SK-N-SH (cell line): ENCODE measurements around the gene ZDBF2. TPM values are rescaled to one million over a fixed set of nuclear protein-coding genes. Genes with fewer than 3 reads are reported as not detected.

Source experiments
- CTCF ChIA-PET: fragments of 300-600, 350-600 bp; formaldehyde crosslinking; extraction: SDS; loops from one replicate; lab custom pipeline; 2021; lab: Yijun Ruan, JAX
- POLR2A ChIA-PET: fragments of 350-600 bp; sonication (Branson Sonifier 250); formaldehyde crosslinking; extraction: SDS; loops from one replicate; lab custom pipeline; 2020; ENCODE audit warnings: antibody characterized with exemption, inconsistent platforms; lab: Yijun Ruan, JAX
- DNase-seq: peaks from one replicate; pipeline ENCODE4 v3.0.0; 2012
- H2AFZ ChIP-seq: fragments of 200-600 bp; sonication (generic); 2 replicates; pipeline ENCODE4 v1.8.1; 2016; ENCODE audit warnings: antibody characterized with exemption, mild to moderate bottlenecking, low read depth
- H3F3A ChIP-seq: fragments of 200-600 bp; sonication (generic); replicated peaks from 2 replicates; pipeline ENCODE3; 2016; ENCODE audit warnings: antibody characterized with exemption, mild to moderate bottlenecking; ENCODE audit not compliant: insufficient read depth
- H3K27ac ChIP-seq, 2 experiments: fragments of 200-500 bp in 1 of 2; fragments of 200-600 bp in 1 of 2; sonication (Bioruptor generic) in 1 of 2; sonication (generic), shearing (Covaris generic) in 1 of 2; 2 replicates each; pipeline versions ENCODE4 v1.5.1 to v1.6.1; 2014 to 2016; ENCODE audit warnings: low read depth in 2 of 2, inconsistent platforms in 1 of 2, low read length in 1 of 2, mild to moderate bottlenecking in 1 of 2, mixed read lengths in 1 of 2
- H3K27me3 ChIP-seq: fragments of 200-600 bp; sonication (generic), shearing (Covaris generic); 2 replicates; pipeline ENCODE4 v1.6.1; 2016; ENCODE audit warnings: mixed run types; ENCODE audit not compliant: insufficient read depth
- H3K36me3 ChIP-seq, 2 experiments: fragments of 200-500 bp in 1 of 2; fragments of 200-600 bp in 1 of 2; sonication (Bioruptor generic) in 1 of 2; sonication (generic) in 1 of 2; replicated peaks in 1 of 2; 2 replicates each; pipeline versions ENCODE3 to v1.5.1; 2014 to 2016; ENCODE audit warnings: low read length in 1 of 2, mild to moderate bottlenecking in 1 of 2; ENCODE audit not compliant: insufficient read depth in 2 of 2, control insufficient read depth in 1 of 2
- H3K4me1 ChIP-seq, 2 experiments: fragments of 200-500 bp in 1 of 2; fragments of 200-600 bp in 1 of 2; sonication (Bioruptor generic) in 1 of 2; sonication (generic), shearing (Covaris generic) in 1 of 2; 2 replicates each; pipeline versions ENCODE4 v1.5.1 to v1.6.1; 2014 to 2016; ENCODE audit warnings: low read depth in 1 of 2, low read length in 1 of 2, mixed run types in 1 of 2; ENCODE audit not compliant: insufficient read depth in 2 of 2, control insufficient read depth in 1 of 2
- H3K4me2 ChIP-seq: fragments of 200-600 bp; sonication (generic), shearing (Covaris generic); 2 replicates; pipeline ENCODE4 v1.6.1; 2017; ENCODE audit warnings: mixed run types
- H3K4me3 ChIP-seq, 2 experiments: fragments of 200-500 bp in 1 of 2; fragments of 200-600 bp in 1 of 2; sonication (Bioruptor generic) in 1 of 2; sonication (generic), shearing (Covaris generic) in 1 of 2; 2 replicates each; pipeline versions ENCODE4 v1.5.1 to v1.8.1; 2014 to 2016; ENCODE audit warnings: low read depth in 2 of 2, inconsistent platforms in 1 of 2, low read length in 1 of 2, mild to moderate bottlenecking in 1 of 2, mixed read lengths in 1 of 2, moderate library complexity in 1 of 2
- H3K79me2 ChIP-seq: fragments of 200-600 bp; sonication (generic); 2 replicates; pipeline ENCODE4 v1.8.1; 2017; ENCODE audit warnings: mild to moderate bottlenecking; ENCODE audit not compliant: insufficient read depth
- H3K9ac ChIP-seq: fragments of 200-600 bp; sonication (generic); 2 replicates; pipeline ENCODE4 v1.6.1; 2017; ENCODE audit warnings: mixed run types
- H3K9me2 ChIP-seq: fragments of 200-600 bp; sonication (generic); 2 replicates; pipeline ENCODE4 v1.6.1; 2017; ENCODE audit warnings: mixed run types
- H3K9me3 ChIP-seq: fragments of 200-600 bp; sonication (generic); 2 replicates; pipeline ENCODE4 v1.6.1; 2017; ENCODE audit warnings: mixed run types, mild to moderate bottlenecking, moderate library complexity
- H4K20me1 ChIP-seq: fragments of 200-600 bp; sonication (generic); 2 replicates; pipeline ENCODE4 v1.6.1; 2017; ENCODE audit warnings: mild to moderate bottlenecking, mixed run types; ENCODE audit not compliant: insufficient read depth
- ELF1 ChIP-seq: IDR thresholded peaks from 2 replicates; pipeline ENCODE4 v1.4.0; 2012
- EP300 ChIP-seq, 2 experiments: IDR thresholded peaks; 2 replicates each; pipeline versions ENCODE4 v1.4.0 to v1.6.1; 2012; ENCODE audit warnings: borderline replicate concordance in 1 of 2, low read depth in 1 of 2, low read length in 1 of 2
- EZH2phosphoT487 ChIP-seq: fragments of 200-600 bp; sonication (generic); IDR thresholded peaks from 2 replicates; pipeline ENCODE4 v1.6.1; 2017; ENCODE audit warnings: low read depth, mixed run types, mild to moderate bottlenecking, antibody characterized with exemption, moderate library complexity, borderline replicate concordance
- FOSL2 ChIP-seq: IDR thresholded peaks from 2 replicates; pipeline ENCODE4 v1.4.0; 2012; ENCODE audit warnings: low read depth, mild to moderate bottlenecking, moderate library complexity, borderline replicate concordance
- FOXJ3 ChIP-seq: sonication (generic); formaldehyde crosslinking; IDR thresholded peaks from 2 replicates; pipeline ENCODE4 v1.5.1; 2020; ENCODE audit warnings: mild to moderate bottlenecking, missing genetic modification reagents
- GABPA ChIP-seq: IDR thresholded peaks from 2 replicates; pipeline ENCODE4 v1.4.0; 2012; ENCODE audit warnings: low read depth, mild to moderate bottlenecking
- MXI1 ChIP-seq: IDR thresholded peaks from 2 replicates; pipeline ENCODE4 v1.6.1; 2012; ENCODE audit warnings: mild to moderate bottlenecking, low read depth, low read length, improper control_type of control experiment
- NFIC ChIP-seq: IDR thresholded peaks from 2 replicates; pipeline ENCODE4 v1.4.0; 2012; ENCODE audit warnings: borderline replicate concordance
- POLR2AphosphoS5 ChIP-seq: IDR thresholded peaks from 2 replicates; pipeline ENCODE4 v1.6.1; 2012; ENCODE audit warnings: low read depth, low read length
- TAF1 ChIP-seq: IDR thresholded peaks from 2 replicates; pipeline ENCODE4 v1.6.1; 2012; ENCODE audit warnings: low read depth, mild to moderate bottlenecking, low read length, moderate library complexity, borderline replicate concordance
- TCF12 ChIP-seq: IDR thresholded peaks from 2 replicates; pipeline ENCODE4 v1.4.0; 2012
- WGBS: methylation state at CpG from one replicate; pipeline ENCODE4 v1.1.6; 2017; ENCODE audit warnings: low lambda C conversion rate; 5-methylcytosine and 5-hydroxymethylcytosine counted together
- polyA plus RNA-seq, 3 experiments: library from polyadenylated mRNA; depleted of rRNA; stranded (reverse); fragments of >200 nt; gene quantifications; 2 replicates each; pipeline ENCODE4 v1.2.3, GENCODE V29; 2012
- TF ChIP-seq, protein P1 (sequence below): fragments of 200-600 bp; sonication (generic); IDR thresholded peaks from 2 replicates; pipeline ENCODE4 v1.6.1; 2017; ENCODE audit warnings: antibody characterized with exemption, mild to moderate bottlenecking, moderate library complexity
- TF ChIP-seq, protein P2 (sequence below): IDR thresholded peaks from 2 replicates; pipeline ENCODE4 v1.4.0; 2012; ENCODE audit warnings: low read depth
- TF ChIP-seq, protein P3 (sequence below): IDR thresholded peaks from 2 replicates; pipeline ENCODE4 v1.4.0; 2012; ENCODE audit warnings: low read depth, borderline replicate concordance
- TF ChIP-seq, protein P4 (sequence below): fragments of 150-350 bp; IDR thresholded peaks from 2 replicates; pipeline ENCODE4 v1.6.1; 2016; ENCODE audit warnings: mild to moderate bottlenecking, low read depth, low read length
- TF ChIP-seq, protein P5 (sequence below): IDR thresholded peaks from 2 replicates; pipeline ENCODE4 v1.4.0; 2012; ENCODE audit warnings: low read depth, borderline replicate concordance

The ZDBF2 gene
- 1.4 and 1.9 TPM in 2 replicates for polyA plus RNA-seq (2012; rRNA removed)
- 1.6 and 1.8 TPM in 2 replicates for polyA plus RNA-seq (2012; cell fraction: cytosol; rRNA removed)
- polyA plus RNA-seq (2012; cell fraction: nucleus; rRNA removed): 2.2 and 4.7 TPM in 2 replicates

DNA sequence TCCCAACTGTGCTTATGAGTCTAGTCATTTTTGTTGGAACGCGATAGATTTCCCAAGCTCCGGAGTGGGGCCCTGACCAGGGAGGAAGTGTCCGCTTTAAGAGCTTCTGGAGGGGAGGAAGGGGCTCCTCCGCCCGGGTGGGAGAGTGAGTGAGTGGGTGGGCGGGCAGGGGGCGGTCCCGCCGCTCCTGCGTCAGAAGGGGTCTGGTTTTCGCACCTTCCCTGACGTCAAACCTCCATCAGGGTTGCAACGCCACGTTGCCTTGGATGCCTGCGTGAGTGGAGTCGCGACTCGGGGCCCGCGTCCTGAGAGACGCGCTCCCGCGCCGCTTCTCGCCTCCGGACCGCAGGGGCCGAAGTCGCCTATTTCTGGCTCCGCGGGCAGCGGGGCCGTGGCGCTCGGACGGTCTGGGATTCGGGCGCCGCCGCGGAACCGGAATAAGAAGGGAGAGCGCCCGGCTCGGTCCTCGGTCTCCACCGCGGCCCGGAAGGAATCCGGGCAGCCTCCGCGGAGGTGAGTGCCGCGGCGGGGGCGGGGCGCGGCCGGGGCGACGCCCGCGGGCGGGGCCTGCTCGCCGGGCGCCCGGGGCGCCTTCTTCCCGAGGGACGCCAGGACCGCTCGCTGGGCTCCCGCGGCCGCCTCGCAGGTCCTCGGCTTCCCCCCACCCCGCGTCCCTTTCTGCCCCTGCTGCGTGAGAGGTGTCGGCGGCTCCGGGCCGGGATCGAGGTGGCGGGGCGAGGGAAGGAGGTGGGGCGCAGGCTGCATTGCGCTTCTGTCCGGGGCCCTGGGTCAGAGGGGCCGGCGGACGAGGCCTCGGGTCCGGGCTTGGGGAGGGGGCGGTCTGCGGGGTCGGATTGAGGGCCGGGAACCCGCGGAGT, at the start of gene ZDBF2:
Gene ZDBF2 (plus strand): TSS at position 230 of the 878 bp plus-strand sequence. CDS start 7,187 bp downstream, outside the sequence.
- Histone ChIP-seq H3K9me3 (no peaks in the 10 kb centered on the region), H3K36me3 (no peaks in the 10 kb centered on the region), H3K9ac (peak within 1 kb of the TSS; percentile 71), H3F3A (no peaks in the 10 kb centered on the region), H3K79me2 (peaks cover 26% of the 10 kb centered on the region), H4K20me1 (no peaks in the 10 kb centered on the region), H3K9me2 (no peaks in the 10 kb centered on the region), H3K4me3 (peak within 1 kb of the TSS; percentile 63 to 69), H3K4me1 (peaks cover 0 to 3% of the 10 kb centered on the region in 2 experiments; a peak in 2 of 4 replicates), H2AFZ (peak within 1 kb of the TSS; percentile 73), H3K27me3 (peaks cover 10% of the 10 kb centered on the region), H3K4me2 (peak within 1 kb of the TSS; percentile 75), H3K27ac (peak within 1 kb of the TSS; percentile 23 to 76; a peak in 3 of 4 replicates)
- peak; percentile 88 for DNase-seq
- TF ChIP-seq, protein P1, sequence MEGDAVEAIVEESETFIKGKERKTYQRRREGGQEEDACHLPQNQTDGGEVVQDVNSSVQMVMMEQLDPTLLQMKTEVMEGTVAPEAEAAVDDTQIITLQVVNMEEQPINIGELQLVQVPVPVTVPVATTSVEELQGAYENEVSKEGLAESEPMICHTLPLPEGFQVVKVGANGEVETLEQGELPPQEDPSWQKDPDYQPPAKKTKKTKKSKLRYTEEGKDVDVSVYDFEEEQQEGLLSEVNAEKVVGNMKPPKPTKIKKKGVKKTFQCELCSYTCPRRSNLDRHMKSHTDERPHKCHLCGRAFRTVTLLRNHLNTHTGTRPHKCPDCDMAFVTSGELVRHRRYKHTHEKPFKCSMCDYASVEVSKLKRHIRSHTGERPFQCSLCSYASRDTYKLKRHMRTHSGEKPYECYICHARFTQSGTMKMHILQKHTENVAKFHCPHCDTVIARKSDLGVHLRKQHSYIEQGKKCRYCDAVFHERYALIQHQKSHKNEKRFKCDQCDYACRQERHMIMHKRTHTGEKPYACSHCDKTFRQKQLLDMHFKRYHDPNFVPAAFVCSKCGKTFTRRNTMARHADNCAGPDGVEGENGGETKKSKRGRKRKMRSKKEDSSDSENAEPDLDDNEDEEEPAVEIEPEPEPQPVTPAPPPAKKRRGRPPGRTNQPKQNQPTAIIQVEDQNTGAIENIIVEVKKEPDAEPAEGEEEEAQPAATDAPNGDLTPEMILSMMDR: no peak
- no peak for TF ChIP-seq ELF1
- TF ChIP-seq, protein P2, sequence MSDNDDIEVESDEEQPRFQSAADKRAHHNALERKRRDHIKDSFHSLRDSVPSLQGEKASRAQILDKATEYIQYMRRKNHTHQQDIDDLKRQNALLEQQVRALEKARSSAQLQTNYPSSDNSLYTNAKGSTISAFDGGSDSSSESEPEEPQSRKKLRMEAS: peak; percentile 74; the same call in 1 of the 2 replicates
- TF ChIP-seq NFIC: no peak
- peak; percentile 68 for TF ChIP-seq GABPA
- TF ChIP-seq, protein P3, sequence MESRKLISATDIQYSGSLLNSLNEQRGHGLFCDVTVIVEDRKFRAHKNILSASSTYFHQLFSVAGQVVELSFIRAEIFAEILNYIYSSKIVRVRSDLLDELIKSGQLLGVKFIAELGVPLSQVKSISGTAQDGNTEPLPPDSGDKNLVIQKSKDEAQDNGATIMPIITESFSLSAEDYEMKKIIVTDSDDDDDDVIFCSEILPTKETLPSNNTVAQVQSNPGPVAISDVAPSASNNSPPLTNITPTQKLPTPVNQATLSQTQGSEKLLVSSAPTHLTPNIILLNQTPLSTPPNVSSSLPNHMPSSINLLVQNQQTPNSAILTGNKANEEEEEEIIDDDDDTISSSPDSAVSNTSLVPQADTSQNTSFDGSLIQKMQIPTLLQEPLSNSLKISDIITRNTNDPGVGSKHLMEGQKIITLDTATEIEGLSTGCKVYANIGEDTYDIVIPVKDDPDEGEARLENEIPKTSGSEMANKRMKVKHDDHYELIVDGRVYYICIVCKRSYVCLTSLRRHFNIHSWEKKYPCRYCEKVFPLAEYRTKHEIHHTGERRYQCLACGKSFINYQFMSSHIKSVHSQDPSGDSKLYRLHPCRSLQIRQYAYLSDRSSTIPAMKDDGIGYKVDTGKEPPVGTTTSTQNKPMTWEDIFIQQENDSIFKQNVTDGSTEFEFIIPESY: no peak
- ChIA-PET CTCF (interaction anchor here (1.1 to 1.7 kb wide), 2 partner anchors 10 to 15 kb away, joined by 4 read pairs; no protein-coding TSS in a partner anchor), POLR2A (interaction anchor here (0.6 to 0.7 kb wide), 2 partner anchors 58 to 117 kb away, joined by 3 to 4 read pairs; no protein-coding TSS in a partner anchor)
- 3% methylated on average over 19 of the region's 104 CpGs for WGBS

DNA sequence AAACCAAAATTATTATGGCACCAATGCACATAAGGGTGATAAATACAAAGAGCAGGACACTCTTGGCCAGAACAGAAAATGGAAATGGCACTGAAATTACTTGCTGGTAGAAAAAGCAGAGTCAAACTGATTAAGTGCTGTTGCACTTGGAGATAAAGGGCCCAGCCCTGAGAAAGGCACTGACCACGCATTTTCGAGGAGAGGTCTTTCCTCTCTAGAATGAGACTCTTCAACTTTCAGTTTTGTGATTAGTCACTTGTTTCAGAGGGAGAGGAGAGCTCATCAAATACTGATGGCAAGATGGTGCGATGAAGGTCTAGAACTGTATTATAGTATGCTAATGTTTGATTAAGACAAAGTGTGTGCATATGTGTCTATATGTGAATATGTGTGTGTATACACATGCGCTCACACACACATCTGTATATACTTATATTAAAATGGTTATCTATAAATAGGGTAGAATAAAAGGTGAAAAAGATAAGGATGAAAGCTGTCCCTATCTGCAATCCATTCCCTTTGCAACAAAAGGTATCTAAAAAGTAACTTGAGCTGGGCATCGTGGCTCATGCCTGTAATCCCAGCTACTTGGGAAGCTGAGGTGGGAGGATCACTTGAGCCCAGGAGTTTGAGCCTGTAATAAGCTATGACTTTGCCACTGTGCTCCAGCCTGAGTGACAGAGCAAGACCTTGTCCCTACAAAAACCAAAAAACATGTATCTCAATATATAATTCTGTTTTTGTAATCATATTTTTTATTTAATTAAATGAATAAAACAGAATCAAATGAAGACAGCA, 48.8 kb upstream of the ZDBF2 start:
- ChIA-PET CTCF (interaction anchor here (1.0 kb wide), 1 partner anchor 15 kb away, joined by 3 read pairs; no protein-coding TSS in a partner anchor), POLR2A (no interaction called here)
- no peaks in the 10 kb centered on the region for H3K36me3 ChIP-seq
- no peak overlapping the region for H3K4me3 ChIP-seq
- no peak for DNase-seq
- H3K4me1 ChIP-seq: peaks cover 4 to 7% of the 10 kb centered on the region in 2 experiments; a peak in 2 of 4 replicates
- H3K27me3 ChIP-seq: no peaks in the 10 kb centered on the region
- H3F3A ChIP-seq: no peaks in the 10 kb centered on the region
- H3K27ac ChIP-seq: no peak overlapping the region
- H3K9me3 ChIP-seq: no peaks in the 10 kb centered on the region
- no peak overlapping the region for H3K9ac ChIP-seq
- H3K9me2 ChIP-seq: no peaks in the 10 kb centered on the region
- H3K79me2 ChIP-seq: no peaks in the 10 kb centered on the region
- H2AFZ ChIP-seq: no peak overlapping the region
- H4K20me1 ChIP-seq: no peaks in the 10 kb centered on the region
- WGBS: 57% methylated on average over 5 of the region's 5 CpGs
- H3K4me2 ChIP-seq: no peak overlapping the region
- TF ChIP-seq, protein P4, sequence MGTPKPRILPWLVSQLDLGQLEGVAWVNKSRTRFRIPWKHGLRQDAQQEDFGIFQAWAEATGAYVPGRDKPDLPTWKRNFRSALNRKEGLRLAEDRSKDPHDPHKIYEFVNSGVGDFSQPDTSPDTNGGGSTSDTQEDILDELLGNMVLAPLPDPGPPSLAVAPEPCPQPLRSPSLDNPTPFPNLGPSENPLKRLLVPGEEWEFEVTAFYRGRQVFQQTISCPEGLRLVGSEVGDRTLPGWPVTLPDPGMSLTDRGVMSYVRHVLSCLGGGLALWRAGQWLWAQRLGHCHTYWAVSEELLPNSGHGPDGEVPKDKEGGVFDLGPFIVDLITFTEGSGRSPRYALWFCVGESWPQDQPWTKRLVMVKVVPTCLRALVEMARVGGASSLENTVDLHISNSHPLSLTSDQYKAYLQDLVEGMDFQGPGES: no peak
- no peak for TF ChIP-seq EP300 (IDR thresholded peaks at IDR 0.05; ENCODE audit: borderline replicate concordance in 1 of 2, low read depth in 1 of 2, low read length in 1 of 2)
- TF ChIP-seq, protein P5, sequence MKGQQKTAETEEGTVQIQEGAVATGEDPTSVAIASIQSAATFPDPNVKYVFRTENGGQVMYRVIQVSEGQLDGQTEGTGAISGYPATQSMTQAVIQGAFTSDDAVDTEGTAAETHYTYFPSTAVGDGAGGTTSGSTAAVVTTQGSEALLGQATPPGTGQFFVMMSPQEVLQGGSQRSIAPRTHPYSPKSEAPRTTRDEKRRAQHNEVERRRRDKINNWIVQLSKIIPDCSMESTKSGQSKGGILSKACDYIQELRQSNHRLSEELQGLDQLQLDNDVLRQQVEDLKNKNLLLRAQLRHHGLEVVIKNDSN: no peak
- no peak for TF ChIP-seq FOSL2
- TF ChIP-seq MXI1: no peak
- TF ChIP-seq POLR2AphosphoS5: no peak
- TF ChIP-seq, protein P2: no peak
- no peak for TF ChIP-seq TCF12
- no peak for TF ChIP-seq EZH2phosphoT487
- TF ChIP-seq FOXJ3 (CRISPR knock-in tag): no peak
- TF ChIP-seq TAF1: no peak
